ENCODE measurements around the gene ADAR.
A peak's percentile ranks its signal among the peaks of the same experiment; 100 is the strongest.

The ADAR gene

DNA sequence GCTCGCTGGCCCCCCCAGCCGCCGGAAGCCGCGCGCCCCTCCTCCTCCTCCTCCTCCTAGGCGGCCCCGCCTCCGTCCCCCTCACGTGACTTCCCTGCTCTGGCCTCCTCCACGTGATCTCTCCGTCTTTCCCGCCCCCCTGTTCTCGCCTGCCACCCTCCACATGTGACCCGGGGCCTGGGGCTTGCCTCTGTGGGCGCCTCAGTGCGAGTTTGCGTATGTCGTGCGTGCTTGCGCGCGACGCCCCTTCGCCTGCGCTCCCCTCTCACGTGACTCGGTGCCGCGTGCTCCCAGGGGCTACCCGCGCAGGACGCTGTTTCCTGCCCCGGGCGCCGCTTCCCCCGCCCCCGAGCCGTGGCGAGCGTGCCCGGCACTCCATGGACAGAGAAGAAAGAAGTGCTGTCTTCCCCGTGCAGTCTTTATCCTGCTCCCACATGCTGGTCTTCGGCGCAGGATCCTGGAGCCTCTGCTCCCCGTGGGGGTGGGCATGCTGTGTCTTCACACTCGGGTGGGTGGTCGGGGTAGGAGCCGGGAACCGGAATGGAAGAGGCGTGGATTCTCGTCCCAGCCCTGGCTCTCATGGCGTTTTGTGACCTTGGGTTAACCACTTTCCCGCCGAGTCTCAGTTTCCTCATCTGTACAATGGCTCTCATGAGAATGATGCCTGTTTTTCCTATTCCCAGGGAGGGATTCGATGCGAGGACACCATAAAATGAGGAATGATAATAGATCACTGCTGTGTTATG lies 49.1 kb downstream of the ADAR start:
- CTCF ChIA-PET = interaction anchor here (0.8 to 4.2 kb wide), 40 partner anchors 10 to 533 kb away, joined by 3 to 44 read pairs (median 6); partner anchors contain the start of genes ADAR, CHRNB2, KCNN3 and LENEP
- no peak for TF ChIP-seq CTCF (IDR thresholded peaks at IDR 0.05; ENCODE audit: insufficient read depth, low read length, missing control alignments)
- POLR2A ChIA-PET = no interaction called here
- H3K4me3 ChIP-seq (ENCODE audit: low read depth, low read length) = peak overlapping the region; percentile 79
- peak; percentile 94 for DNase-seq (ENCODE audit: low read depth, low spot score)

GRCh38 chr1:154557939-154558719 lies 49.9 kb downstream of the ADAR start, which contains the start of gene UBE2Q1:
Gene UBE2Q1 (minus strand): TSS chr1:154558662. CDS start chr1:154558553, 109 bp downstream.
- ChIA-PET POLR2A (interaction anchor here (0.6 to 0.7 kb wide), 2 partner anchors 387 to 403 kb away, joined by 3 read pairs; no protein-coding TSS in a partner anchor), CTCF (interaction anchor here (1.3 to 4.2 kb wide), 2 partner anchors 12 to 386 kb away, joined by 3 to 26 read pairs; no protein-coding TSS in a partner anchor)
- no peak for DNase-seq (ENCODE audit: low read depth, low spot score)
- TF ChIP-seq CTCF (IDR thresholded peaks at IDR 0.05; ENCODE audit: insufficient read depth, low read length, missing control alignments) = no peak
- H3K4me3 ChIP-seq (ENCODE audit: low read depth, low read length) = peak within 1 kb of the TSS; percentile 79

DNA sequence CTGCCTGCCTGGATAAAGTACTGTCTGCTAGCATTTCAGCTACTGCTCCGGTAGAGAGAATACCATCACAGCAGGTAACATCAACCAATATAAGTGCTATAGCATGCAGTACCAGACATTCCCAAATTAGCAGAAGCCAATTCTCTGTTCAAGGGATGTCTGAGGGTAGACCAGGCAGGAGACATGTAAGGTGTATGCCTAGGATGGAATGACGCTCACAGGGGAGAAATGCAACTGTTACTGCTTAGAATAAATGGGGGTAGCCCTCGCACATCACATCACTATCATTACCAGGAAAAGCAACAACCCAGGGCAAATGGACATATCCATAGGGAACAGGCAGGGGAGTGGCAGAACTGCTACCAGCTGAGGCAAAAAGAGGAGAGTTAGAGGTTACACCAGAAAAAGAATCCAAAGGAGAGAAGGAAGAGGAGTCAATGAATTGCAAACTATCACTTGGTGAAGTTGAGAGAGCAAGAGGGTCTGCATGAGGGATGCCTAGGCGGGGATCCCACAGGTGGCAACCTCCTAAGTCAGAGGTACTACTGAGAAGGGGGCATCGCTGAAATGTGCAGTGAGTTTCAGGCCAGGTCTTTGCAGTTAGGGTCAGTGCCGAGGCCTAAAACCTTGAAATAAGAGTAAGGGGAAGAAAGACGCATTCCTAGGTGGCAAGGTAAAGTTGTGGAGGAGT lies 50.6 kb downstream of the ADAR start:
- peak overlapping the region; percentile 79 for H3K4me3 ChIP-seq (ENCODE audit: low read depth, low read length)
- TF ChIP-seq CTCF (IDR thresholded peaks at IDR 0.05; ENCODE audit: insufficient read depth, low read length, missing control alignments) = no peak
- POLR2A ChIA-PET = interaction anchor here (0.6 kb wide), 1 partner anchor 387 kb away, joined by 3 read pairs; no protein-coding TSS in a partner anchor
- DNase-seq (ENCODE audit: low read depth, low spot score) = no peak
- CTCF ChIA-PET = interaction anchor here (1.3 to 4.2 kb wide), 5 partner anchors 11 to 386 kb away, joined by 3 to 26 read pairs (median 5); no protein-coding TSS in a partner anchor

DNA sequence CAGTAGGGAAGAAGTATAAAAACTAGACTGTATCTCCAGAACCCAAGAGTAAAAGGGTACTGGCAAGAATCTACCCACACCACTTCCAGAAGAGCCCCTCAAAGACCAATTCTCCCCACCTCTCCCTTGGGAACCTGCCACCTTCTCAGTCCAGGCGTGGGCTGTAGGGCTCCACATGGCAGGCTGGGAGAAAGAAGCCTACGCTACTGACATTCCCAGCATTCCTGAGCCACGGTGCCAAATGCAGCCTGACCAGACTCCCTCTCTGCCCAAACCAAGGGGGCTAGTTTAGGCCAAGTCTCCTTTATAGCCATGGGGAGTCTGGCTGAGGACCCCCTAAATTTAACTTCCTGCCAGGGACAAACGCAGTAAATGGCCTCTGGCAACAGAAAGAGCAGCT lies 51.6 kb downstream of the ADAR start:
- ChIA-PET POLR2A (no interaction called here), CTCF (interaction anchor here (1.1 to 4.2 kb wide), 8 partner anchors 10 to 528 kb away, joined by 3 to 26 read pairs (median 4); no protein-coding TSS in a partner anchor)
- peak overlapping the region; percentile 79 for H3K4me3 ChIP-seq (ENCODE audit: low read depth, low read length)
- no peak for TF ChIP-seq CTCF (IDR thresholded peaks at IDR 0.05; ENCODE audit: insufficient read depth, low read length, missing control alignments)
- no peak for DNase-seq (ENCODE audit: low read depth, low spot score)

GRCh38 chr1:154553056-154554030 lies 54.6 kb downstream of the ADAR start:
- no peak for DNase-seq (ENCODE audit: low read depth, low spot score)
- H3K4me3 ChIP-seq (ENCODE audit: low read depth, low read length) = no peak overlapping the region
- CTCF ChIA-PET = interaction anchor here (0.7 to 1.9 kb wide), 9 partner anchors 11 to 538 kb away, joined by 3 to 9 read pairs (median 4); no protein-coding TSS in a partner anchor
- POLR2A ChIA-PET = no interaction called here
- TF ChIP-seq CTCF (IDR thresholded peaks at IDR 0.05; ENCODE audit: insufficient read depth, low read length, missing control alignments) = no peak

Measured in AG04449 (cell line).